Lower leg skin (tissue), 3 donors: ENCODE results near the gene BBS9.

ENCODE experiments used
- POLR2A ChIP-seq, 2 donors: fragments of 450-650 bp; IDR thresholded peaks; one replicate each; pipeline ENCODE4 v1.6.1; 2016 to 2017; ENCODE audit warnings: antibody characterized with exemption in 2 of 2, mild to moderate bottlenecking in 1 of 2, moderate library complexity in 1 of 2
- TF ChIP-seq, protein P1 (sequence below), 3 donors: fragments of 450-650 bp; IDR thresholded peaks; one replicate each; pipeline ENCODE4 v1.5.1; 2016; ENCODE audit warnings: antibody characterized with exemption in 3 of 3, mild to moderate bottlenecking in 3 of 3, moderate library complexity in 2 of 3

DNA sequence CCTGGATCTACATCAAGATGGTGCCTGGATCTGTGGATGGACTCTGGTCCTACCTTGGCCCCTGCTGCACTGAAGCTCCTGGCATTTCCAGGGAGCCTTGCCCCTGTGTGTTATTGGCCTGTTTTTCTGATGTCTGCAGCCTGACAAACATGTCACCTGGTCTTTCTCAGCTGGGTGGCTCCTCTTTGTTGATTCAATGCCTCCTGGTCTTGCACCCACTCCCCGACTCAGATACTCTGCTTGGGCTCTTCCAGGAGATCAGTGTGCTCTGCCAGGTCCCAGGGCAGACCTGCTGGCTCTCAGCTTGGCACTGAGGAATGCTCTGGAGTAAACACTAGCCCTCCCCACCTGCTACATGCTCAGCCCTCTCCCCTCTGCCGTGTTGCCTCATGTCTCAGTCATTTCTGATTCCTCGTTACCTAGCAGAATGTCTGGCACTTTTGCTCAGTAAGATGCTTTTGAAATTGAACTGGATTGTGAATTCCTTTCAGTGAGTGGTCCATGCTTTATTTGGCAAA, 522.7 kb downstream of the BBS9 start:
- TF ChIP-seq, protein P1, sequence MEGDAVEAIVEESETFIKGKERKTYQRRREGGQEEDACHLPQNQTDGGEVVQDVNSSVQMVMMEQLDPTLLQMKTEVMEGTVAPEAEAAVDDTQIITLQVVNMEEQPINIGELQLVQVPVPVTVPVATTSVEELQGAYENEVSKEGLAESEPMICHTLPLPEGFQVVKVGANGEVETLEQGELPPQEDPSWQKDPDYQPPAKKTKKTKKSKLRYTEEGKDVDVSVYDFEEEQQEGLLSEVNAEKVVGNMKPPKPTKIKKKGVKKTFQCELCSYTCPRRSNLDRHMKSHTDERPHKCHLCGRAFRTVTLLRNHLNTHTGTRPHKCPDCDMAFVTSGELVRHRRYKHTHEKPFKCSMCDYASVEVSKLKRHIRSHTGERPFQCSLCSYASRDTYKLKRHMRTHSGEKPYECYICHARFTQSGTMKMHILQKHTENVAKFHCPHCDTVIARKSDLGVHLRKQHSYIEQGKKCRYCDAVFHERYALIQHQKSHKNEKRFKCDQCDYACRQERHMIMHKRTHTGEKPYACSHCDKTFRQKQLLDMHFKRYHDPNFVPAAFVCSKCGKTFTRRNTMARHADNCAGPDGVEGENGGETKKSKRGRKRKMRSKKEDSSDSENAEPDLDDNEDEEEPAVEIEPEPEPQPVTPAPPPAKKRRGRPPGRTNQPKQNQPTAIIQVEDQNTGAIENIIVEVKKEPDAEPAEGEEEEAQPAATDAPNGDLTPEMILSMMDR (IDR thresholded peaks at IDR 0.05), result no peak
- TF ChIP-seq POLR2A (IDR thresholded peaks at IDR 0.05), result no peak
